Central memory CD8-positive, alpha-beta T cell (primary cell): ENCODE results near the gene TRIM44.

Source experiments
- ATAC-seq: fragments of 150-1000 bp; cut with Tn5 transposase; replicated peaks from 2 replicates; pipeline ENCODE4 v1.10.0; 2022; ENCODE audit warnings: mild to moderate bottlenecking, moderate FRiP score, moderate number of reproducible peaks; ENCODE audit not compliant: poor library complexity, severe bottlenecking; ENCODE audit errors: extremely low read depth
- DNase-seq, 2 donors: peaks; one replicate each; pipeline ENCODE4 v3.0.0; 2021; ENCODE audit warnings: low spot score in 2 of 2
- H3K27ac Mint-ChIP-seq: one replicate; pipeline ENCODE4 v1.8.0; 2022; ENCODE audit warnings: low read depth, mild to moderate bottlenecking, moderate library complexity, mixed read lengths
- H3K27me3 Mint-ChIP-seq: one replicate; pipeline ENCODE4 v1.8.0; 2022; ENCODE audit warnings: mixed read lengths
- H3K36me3 Mint-ChIP-seq: one replicate; pipeline ENCODE4 v1.8.0; 2022; ENCODE audit warnings: mild to moderate bottlenecking, moderate library complexity, mixed read lengths; ENCODE audit not compliant: insufficient read depth
- H3K4me1 Mint-ChIP-seq: one replicate; pipeline ENCODE4 v1.8.0; 2022; ENCODE audit warnings: mixed read lengths
- H3K4me3 Mint-ChIP-seq: one replicate; pipeline ENCODE4 v1.8.0; 2022; ENCODE audit warnings: mild to moderate bottlenecking, moderate library complexity, mixed read lengths
- H3K9me3 Mint-ChIP-seq: one replicate; pipeline ENCODE4 v1.8.0; 2022; ENCODE audit warnings: mixed read lengths

Gene TRIM44

GRCh38 chr11:35798983-35799382 lies 136.4 kb downstream of the TRIM44 start:
- DNase-seq (no peak), ATAC-seq (no peak)
- Mint-ChIP-seq H3K4me3 (no peak overlapping the region), H3K27me3 (no peaks in the 10 kb centered on the region), H3K36me3 (peaks cover 4% of the 10 kb centered on the region), H3K27ac (no peak overlapping the region), H3K4me1 (peaks cover 6% of the 10 kb centered on the region), H3K9me3 (no peaks in the 10 kb centered on the region)

GRCh38 chr11:35799655-35800054 lies 137.1 kb downstream of the TRIM44 start:
- no peak for ATAC-seq
- peaks cover 4% of the 10 kb centered on the region for H3K36me3 Mint-ChIP-seq
- peaks cover 6% of the 10 kb centered on the region for H3K4me1 Mint-ChIP-seq
- no peaks in the 10 kb centered on the region for H3K27me3 Mint-ChIP-seq
- no peaks in the 10 kb centered on the region for H3K9me3 Mint-ChIP-seq
- no peak for DNase-seq
- no peak overlapping the region for H3K27ac Mint-ChIP-seq
- H3K4me3 Mint-ChIP-seq: no peak overlapping the region

GRCh38 chr11:35800970-35801953 lies 138.7 kb downstream of the TRIM44 start:
- Mint-ChIP-seq H3K27ac (no peak overlapping the region), H3K27me3 (no peaks in the 10 kb centered on the region), H3K4me3 (no peak overlapping the region), H3K9me3 (no peaks in the 10 kb centered on the region), H3K4me1 (peaks cover under 1% of the 10 kb centered on the region), H3K36me3 (no peaks in the 10 kb centered on the region)
- ATAC-seq (no peak), DNase-seq (no peak)

- Mint-ChIP-seq H3K9me3 (no peaks in the 10 kb centered on the region), H3K27me3 (no peaks in the 10 kb centered on the region), H3K4me1 (no peaks in the 10 kb centered on the region), H3K36me3 (peaks cover under 1% of the 10 kb centered on the region), H3K27ac (no peak overlapping the region), H3K4me3 (no peak overlapping the region)
- DNase-seq (no peak), ATAC-seq (no peak)
These were observed 139.6 kb downstream of the TRIM44 start for GRCh38 chr11:35802221-35802620.

- no peaks in the 10 kb centered on the region for H3K27me3 Mint-ChIP-seq
- no peak overlapping the region for H3K4me3 Mint-ChIP-seq
- no peak overlapping the region for H3K27ac Mint-ChIP-seq
- no peaks in the 10 kb centered on the region for H3K9me3 Mint-ChIP-seq
- DNase-seq (no peak), ATAC-seq (no peak)
- peaks cover 3% of the 10 kb centered on the region for H3K36me3 Mint-ChIP-seq
- no peaks in the 10 kb centered on the region for H3K4me1 Mint-ChIP-seq
These were observed 140.1 kb downstream of the TRIM44 start for GRCh38 chr11:35802672-35803071.

- Mint-ChIP-seq H3K9me3 (no peaks in the 10 kb centered on the region), H3K36me3 (peaks cover 3% of the 10 kb centered on the region), H3K27me3 (no peaks in the 10 kb centered on the region), H3K4me3 (no peak overlapping the region), H3K4me1 (no peaks in the 10 kb centered on the region), H3K27ac (no peak overlapping the region)
- DNase-seq (no peak), ATAC-seq (no peak)
These were observed 140.5 kb downstream of the TRIM44 start for GRCh38 chr11:35803115-35803514.

GRCh38 chr11:35804451-35805040 lies 142.0 kb downstream of the TRIM44 start:
- ATAC-seq: no peak
- Mint-ChIP-seq H3K36me3 (peaks cover 3% of the 10 kb centered on the region), H3K4me1 (no peaks in the 10 kb centered on the region), H3K27me3 (no peaks in the 10 kb centered on the region), H3K9me3 (no peaks in the 10 kb centered on the region), H3K4me3 (no peak overlapping the region), H3K27ac (no peak overlapping the region)
- DNase-seq: no peak

GRCh38 chr11:35809561-35809960 lies 147.0 kb downstream of the TRIM44 start:
- Mint-ChIP-seq H3K27me3 (no peaks in the 10 kb centered on the region), H3K4me1 (no peaks in the 10 kb centered on the region), H3K4me3 (no peak overlapping the region), H3K36me3 (peaks cover 6% of the 10 kb centered on the region), H3K9me3 (no peaks in the 10 kb centered on the region), H3K27ac (no peak overlapping the region)
- no peak for DNase-seq
- ATAC-seq: no peak

- no peak for ATAC-seq
- no peak overlapping the region for H3K27ac Mint-ChIP-seq
- no peaks in the 10 kb centered on the region for H3K27me3 Mint-ChIP-seq
- H3K4me1 Mint-ChIP-seq: no peaks in the 10 kb centered on the region
- DNase-seq: no peak
- H3K4me3 Mint-ChIP-seq: no peak overlapping the region
- no peaks in the 10 kb centered on the region for H3K9me3 Mint-ChIP-seq
- H3K36me3 Mint-ChIP-seq: peaks cover 6% of the 10 kb centered on the region
These were observed 147.6 kb downstream of the TRIM44 start for GRCh38 chr11:35810045-35810645.

- no peaks in the 10 kb centered on the region for H3K9me3 Mint-ChIP-seq
- ATAC-seq (no peak), DNase-seq (no peak)
- no peak overlapping the region for H3K27ac Mint-ChIP-seq
- no peak overlapping the region for H3K4me3 Mint-ChIP-seq
- H3K27me3 Mint-ChIP-seq: no peaks in the 10 kb centered on the region
- peaks cover 9% of the 10 kb centered on the region for H3K36me3 Mint-ChIP-seq
- H3K4me1 Mint-ChIP-seq: no peaks in the 10 kb centered on the region
These were observed 149.2 kb downstream of the TRIM44 start for GRCh38 chr11:35811783-35812182.

- H3K36me3 Mint-ChIP-seq: peaks cover 6% of the 10 kb centered on the region
- H3K4me1 Mint-ChIP-seq: no peaks in the 10 kb centered on the region
- H3K9me3 Mint-ChIP-seq: no peaks in the 10 kb centered on the region
- H3K27me3 Mint-ChIP-seq: no peaks in the 10 kb centered on the region
- no peak overlapping the region for H3K27ac Mint-ChIP-seq
- no peak overlapping the region for H3K4me3 Mint-ChIP-seq
- DNase-seq (no peak), ATAC-seq (no peak)
These were observed 150.3 kb downstream of the TRIM44 start for GRCh38 chr11:35812828-35813227.

- DNase-seq (no peak), ATAC-seq (no peak)
- no peaks in the 10 kb centered on the region for H3K27me3 Mint-ChIP-seq
- no peak overlapping the region for H3K27ac Mint-ChIP-seq
- H3K36me3 Mint-ChIP-seq: peaks cover 6% of the 10 kb centered on the region
- H3K4me3 Mint-ChIP-seq: no peak overlapping the region
- no peaks in the 10 kb centered on the region for H3K4me1 Mint-ChIP-seq
- H3K9me3 Mint-ChIP-seq: no peaks in the 10 kb centered on the region
These were observed 151.6 kb downstream of the TRIM44 start for GRCh38 chr11:35814081-35814695.
